Dermis microvascular lymphatic vessel endothelial cell (primary cell): ENCODE measurements around the gene ST3GAL3. TPM values are rescaled to one million over a fixed set of nuclear protein-coding genes. Genes with fewer than 3 reads are reported as not detected.
"Not testable (repeated sequence)": the region's sequence is repeated elsewhere in the genome, so short reads cannot be mapped to it uniquely, and the experiment has no call there.

Source experiments
- DNase-seq, 2 donors: peaks; one replicate each; pipeline versions ENCODE4 v3.0.0 to v3.0.0-alpha.2; 2010; ENCODE audit warnings: low read depth in 2 of 2
- total RNA-seq: library from RNA; depleted of rRNA; stranded (reverse); fragments of >200 nt; gene quantifications from 2 replicates; pipeline ENCODE4 v1.2.1, GENCODE V29; 2014

The ST3GAL3 gene
- total RNA-seq, 1 donor from 2014 or later = 6.2 TPM

GRCh38 chr1:43817304-43817939 lies 110.1 kb downstream of the ST3GAL3 start:
- DNase-seq = no peak

- no peak for DNase-seq
Measured at GRCh38 chr1:43818691-43819090, 111.4 kb downstream of the ST3GAL3 start.

DNA sequence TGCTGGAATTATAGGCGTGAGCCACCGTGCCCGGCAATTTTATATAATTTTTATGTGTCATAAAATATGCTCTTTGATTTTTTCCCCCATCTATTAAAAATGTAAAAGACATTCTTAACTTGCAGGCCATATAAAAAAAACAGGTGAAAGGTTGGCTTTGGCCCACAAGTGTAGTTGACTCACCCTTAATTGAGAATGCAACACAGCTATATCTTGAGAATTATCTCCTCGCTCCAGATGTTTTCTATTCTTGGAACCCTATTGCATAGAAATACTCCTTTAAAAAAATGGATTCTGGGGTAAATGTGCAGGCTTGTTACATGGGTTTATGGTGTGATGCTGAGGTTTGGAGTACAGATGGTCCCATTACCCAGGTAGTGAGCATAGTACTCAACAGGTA lies 112.0 kb downstream of the ST3GAL3 start:
- DNase-seq = no peak

GRCh38 chr1:43821471-43821870 lies 114.1 kb downstream of the ST3GAL3 start:
- DNase-seq = no peak

GRCh38 chr1:43822040-43822690 lies 114.8 kb downstream of the ST3GAL3 start:
- peak in 1 of 2 donors; percentile 84 for DNase-seq

- DNase-seq = no peak
Measured at GRCh38 chr1:43824795-43825194, 117.5 kb downstream of the ST3GAL3 start.

- no peak for DNase-seq
Measured at GRCh38 chr1:43828574-43828973, 121.2 kb downstream of the ST3GAL3 start.

DNA sequence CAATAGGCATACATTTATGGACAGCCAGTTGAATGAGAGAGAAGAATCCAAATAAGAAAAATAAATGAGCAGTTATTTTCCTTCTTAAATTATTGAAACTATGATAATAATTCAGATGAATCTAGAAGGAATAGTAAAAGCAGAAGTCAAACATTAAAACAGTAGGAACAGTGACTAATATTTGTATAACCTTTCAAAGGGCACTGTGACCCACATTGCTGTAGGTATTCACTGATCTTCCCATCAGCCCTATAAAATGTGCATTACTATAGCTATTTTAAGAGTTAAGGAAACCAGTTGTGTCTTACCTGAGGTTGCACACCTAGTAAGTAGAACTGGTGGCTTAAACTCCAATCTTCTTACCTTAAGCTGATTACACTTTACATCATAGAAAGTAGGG lies 123.5 kb downstream of the ST3GAL3 start:
- no peak for DNase-seq

DNA sequence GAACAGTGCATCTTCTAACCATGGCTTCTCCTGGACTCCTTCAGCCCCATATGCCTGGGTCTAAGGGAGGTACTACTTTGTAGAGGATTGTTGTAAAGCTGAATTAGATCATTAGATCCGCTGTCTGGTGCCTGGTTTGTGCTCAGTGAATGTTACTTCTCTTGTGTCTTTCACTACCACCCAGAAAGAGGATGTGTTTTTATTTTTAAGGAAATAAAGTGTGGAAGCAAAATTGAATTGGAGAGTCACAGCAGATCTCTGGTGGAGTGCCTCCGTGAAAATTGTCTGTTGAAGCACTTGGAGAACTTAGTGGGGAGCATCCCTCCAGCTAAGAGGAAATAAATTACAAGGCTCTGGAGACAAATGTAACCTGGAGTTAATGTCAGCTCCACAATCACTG lies 124.5 kb downstream of the ST3GAL3 start:
- DNase-seq = no peak

GRCh38 chr1:43832255-43832654 lies 124.9 kb downstream of the ST3GAL3 start:
- DNase-seq = no peak

DNA sequence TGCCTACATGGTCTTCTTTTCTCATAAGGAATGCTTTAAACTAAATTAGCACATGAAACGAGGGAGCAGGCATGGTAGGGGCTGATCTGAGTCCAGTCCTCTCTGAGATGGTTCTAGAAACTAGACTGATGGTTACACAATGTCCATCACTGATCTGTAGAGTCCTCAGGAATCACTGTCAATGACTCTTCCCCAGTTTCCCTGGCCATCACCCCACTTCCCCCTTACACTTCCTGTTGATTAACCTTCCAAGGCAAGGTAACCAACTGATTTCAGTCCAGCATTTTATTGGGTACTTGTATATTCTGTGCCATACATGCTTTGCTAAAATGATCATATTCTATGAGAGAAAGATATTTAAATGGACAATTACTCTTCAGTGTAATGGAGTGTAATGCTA lies 125.7 kb downstream of the ST3GAL3 start:
- no peak for DNase-seq

DNA sequence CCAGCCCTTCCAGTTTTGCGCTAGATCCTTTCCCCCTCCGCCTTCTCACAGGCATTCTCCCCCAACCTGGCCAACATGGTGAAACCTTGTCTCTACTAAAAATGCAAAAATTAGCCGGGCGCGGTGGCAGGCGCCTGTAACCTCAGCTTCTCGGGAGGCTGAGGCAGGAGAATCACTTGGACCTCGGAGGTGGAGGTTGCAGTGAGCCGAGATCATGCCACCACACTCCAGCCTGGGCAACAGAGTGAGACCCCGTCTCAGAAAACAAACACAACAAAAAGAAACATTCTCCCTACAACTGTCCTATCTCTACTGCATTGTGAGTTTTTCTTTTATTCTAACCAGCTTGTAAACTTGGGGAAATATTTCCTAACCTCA lies 126.6 kb downstream of the ST3GAL3 start:
- not testable (repeated sequence) for DNase-seq

- peak; percentile 12 to 58 for DNase-seq
Measured at GRCh38 chr1:43834280-43835081, 127.1 kb downstream of the ST3GAL3 start.

DNA sequence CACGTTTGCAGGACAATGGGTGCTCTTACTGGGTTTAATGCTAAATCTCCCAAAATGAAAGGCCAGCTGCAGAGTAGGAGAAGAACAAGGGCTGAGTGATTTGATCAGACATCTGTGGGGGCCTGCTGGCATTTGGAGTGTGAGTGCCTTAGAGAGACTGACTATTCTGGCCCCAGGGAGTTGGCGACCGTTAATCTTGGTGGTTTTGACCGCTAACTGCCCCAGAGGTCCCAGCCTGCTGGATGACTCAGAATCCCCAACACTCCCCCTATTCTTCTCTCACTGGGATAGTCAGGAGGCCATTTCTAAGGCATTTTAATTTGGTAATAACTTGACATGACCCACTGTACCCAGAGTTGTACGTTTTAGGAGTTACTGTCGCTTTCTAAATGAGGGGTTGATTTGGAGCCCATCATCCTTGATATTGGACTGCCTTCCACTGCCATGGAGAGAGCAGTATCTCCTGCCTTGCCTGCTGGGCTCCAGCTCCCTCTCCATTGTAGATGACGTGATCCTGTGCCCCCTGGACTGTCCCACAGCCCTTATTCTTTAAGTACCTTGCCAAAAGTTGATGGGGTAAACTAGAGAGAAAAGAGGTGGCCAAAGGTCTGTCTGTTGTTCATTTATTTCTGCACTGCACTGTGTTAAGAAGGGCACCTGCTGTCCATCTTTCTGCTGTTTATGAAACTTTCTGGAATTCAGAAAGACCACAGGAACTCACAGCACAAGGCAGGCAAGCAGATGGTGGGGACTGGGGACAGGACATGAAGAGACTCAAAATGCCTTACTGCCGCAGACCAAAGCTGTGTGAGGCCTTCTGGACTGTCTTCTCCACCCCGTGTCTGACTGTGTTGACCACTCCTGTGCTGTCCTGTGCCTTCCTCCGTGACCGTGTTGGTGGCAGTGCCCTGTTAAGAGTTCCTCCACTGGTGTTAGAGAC lies 128.0 kb downstream of the ST3GAL3 start:
- peak in 1 of 2 donors; percentile 69 for DNase-seq

DNA sequence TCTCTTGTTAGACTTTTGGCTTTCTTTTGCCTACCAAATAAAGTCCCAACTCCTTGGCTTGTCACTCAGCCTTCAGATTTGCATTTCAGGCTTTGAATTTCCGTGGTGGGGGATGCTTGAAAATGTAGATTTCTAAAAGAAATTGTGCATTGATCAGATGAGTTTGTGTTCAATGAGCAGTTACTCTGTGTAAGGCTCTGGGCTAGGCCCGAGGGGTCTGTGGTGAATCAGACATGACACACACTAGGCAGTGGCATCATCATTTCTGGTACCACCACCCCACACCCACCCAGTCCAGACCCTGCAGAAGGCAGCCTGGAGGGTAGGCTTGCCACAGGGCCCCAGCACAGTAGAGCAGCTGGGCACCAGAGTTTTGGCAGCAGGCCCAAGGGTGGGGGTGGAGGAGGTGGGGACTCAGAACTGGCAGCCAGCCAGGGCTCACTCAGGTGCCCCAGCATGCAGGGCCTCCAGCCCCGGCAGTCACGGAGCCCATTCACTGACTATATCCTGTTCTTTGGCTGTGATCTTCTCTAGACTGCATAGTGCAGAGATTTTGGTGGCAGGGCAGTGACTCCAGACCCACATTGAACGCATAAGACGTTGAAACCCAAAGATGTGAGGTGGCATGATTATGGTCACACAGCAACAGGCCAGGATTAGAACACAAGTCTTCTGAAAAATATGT lies 129.1 kb downstream of the ST3GAL3 start:
- peak in 1 of 2 donors; percentile 57 for DNase-seq

DNA sequence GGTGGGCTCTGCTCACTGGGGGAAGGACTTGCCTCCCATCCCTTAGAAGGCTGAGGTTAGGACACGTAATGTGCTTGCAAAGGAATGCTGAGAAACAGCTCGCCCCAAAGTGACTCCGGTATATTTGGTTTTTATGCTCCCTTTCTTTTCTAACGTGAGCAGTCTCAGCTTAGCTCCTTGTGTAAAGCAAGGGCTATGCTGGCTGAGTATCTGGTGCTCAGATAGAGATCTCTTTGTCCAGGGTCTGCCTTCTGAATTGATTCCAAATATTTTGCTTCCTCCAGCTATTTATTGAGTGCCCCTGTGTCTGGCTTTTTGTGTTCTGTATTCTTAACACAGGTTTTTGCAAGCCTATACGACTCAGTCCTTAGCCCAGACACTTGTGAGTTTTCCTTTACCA lies 131.7 kb downstream of the ST3GAL3 start:
- DNase-seq = no peak

DNA sequence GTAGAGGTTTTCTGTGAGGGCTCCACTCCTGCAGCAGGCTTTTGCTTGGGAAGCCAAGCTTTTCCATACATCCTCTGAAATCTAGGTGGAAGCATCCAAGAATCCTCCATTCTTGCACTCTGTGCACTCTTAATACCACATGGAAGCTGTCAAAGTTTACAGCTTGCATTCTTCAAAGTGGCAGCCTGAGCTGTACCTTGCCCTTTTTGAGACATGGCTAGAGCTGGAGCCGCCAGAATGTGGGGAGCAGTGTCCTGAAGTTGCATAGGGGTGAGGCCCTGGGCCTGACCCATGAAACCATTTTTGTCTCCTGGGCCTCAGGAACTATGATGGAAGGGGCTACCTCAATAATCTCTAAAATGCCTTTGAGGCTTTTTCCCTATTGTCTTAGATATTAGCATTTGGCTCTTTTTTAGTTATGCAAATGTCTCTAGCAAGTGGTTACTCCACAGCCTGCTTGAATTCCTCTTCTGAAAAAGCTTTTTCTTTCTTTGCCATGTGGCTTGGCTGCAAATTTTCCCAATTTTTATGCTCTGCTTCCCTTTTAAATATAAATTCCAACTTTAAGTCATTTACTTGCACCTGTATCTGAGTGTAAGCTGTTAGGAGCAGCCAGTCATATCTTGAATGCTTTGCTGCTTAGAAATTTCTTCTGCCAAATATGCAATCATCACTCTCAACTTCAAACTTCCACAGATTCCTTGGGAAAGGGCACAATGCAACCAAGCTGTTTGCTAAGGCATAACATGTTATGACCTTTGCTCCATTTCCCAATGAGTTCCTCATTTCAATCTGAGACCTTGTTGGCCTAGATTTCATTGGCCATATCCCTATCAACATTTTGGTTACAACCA lies 134.2 kb downstream of the ST3GAL3 start:
- no peak for DNase-seq

DNA sequence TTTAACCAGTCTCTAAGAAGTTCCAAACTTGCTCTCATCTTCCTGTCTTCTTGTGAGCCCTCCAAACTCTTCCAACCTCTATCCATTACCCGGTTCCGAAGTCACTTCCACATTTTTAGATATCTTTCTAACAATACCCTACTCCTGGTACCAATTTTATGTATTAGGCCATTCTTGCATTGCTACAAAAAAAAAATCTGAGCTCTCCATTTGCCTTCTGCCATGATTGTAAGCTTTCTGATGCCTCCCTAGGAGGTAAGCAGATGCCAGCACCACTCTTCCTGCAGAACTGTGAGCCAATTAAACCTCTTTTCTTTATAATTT lies 134.8 kb downstream of the ST3GAL3 start:
- no peak for DNase-seq

DNA sequence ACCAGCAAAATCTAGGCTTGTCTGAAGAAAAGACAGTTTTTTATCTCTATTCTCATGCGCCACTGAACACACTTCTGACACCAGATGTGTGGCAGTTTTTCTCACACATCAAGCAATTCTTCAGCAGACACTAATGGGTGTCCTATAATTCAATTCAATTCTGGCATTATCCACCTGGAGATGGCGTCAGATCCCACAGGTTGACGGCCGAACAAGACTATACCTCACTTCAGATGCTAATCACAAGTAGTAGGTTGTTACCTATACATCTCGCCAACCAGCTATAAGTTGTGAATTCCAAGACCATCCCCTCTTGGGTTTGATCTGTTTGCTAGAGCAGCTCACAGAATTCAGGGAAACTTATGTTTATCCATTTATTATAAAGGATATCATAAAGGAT lies 136.3 kb downstream of the ST3GAL3 start:
- DNase-seq = no peak

DNA sequence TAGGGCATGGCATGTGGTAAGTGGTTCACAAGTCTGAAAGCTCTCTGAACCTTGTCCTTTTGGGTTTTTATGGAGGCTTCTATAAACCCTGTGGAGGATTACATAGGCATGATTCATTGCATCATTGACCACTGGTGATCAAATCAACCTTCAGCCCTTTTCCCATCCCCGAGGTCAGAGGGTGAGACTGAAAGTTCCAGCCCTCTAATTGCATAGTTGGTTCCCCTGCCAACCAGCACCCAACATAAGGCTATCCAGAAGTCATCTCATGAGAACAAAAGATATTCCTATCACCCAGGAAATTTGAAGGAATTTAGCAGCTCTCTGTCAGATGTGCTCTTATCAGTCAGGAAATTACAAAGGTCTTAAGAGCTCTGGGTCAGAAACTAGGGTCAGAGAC lies 136.8 kb downstream of the ST3GAL3 start:
- no peak for DNase-seq
